Sigmoid colon (tissue), 7 donors: Measurements from ENCODE around the gene CATSPERD. TPM values are rescaled to one million over a fixed set of nuclear protein-coding genes. Genes with fewer than 3 reads are reported as not detected.

Source experiments
- DNase-seq: peaks from one replicate; pipeline ENCODE4 v3.0.0-alpha.2; 2019
- H3K27ac ChIP-seq, 4 donors: fragments of 200-600 bp; sonication (generic); one replicate each; pipeline ENCODE4 v1.5.1; 2016 to 2019; ENCODE audit warnings: mild to moderate bottlenecking in 1 of 4
- H3K27me3 ChIP-seq, 3 donors: fragments of 200-600 bp; sonication (generic); one replicate each; pipeline ENCODE4 v1.5.1; 2019; ENCODE audit warnings: mild to moderate bottlenecking in 1 of 3
- H3K36me3 ChIP-seq, 4 donors: fragments of 200-600 bp; sonication (generic); one replicate each; pipeline ENCODE4 v1.5.1; 2016 to 2019
- H3K4me1 ChIP-seq, 4 donors: fragments of 200-600 bp; sonication (generic); one replicate each; pipeline ENCODE4 v1.5.1; 2017 to 2019
- H3K4me3 ChIP-seq, 4 donors: fragments of 200-600 bp; sonication (generic); one replicate each; pipeline ENCODE4 v1.5.1; 2017 to 2019; ENCODE audit warnings: mild to moderate bottlenecking in 2 of 4, moderate library complexity in 1 of 4
- H3K9me3 ChIP-seq, 4 donors: fragments of 200-600 bp in 3 of 4; sonication (generic) in 3 of 4; one replicate each; pipeline versions ENCODE4 v1.5.1 to v1.6.1; 2013 to 2019
- EP300 ChIP-seq, 4 donors: sonication (generic); formaldehyde crosslinking; IDR thresholded peaks; one replicate each; pipeline ENCODE4 v1.6.1; 2017; ENCODE audit warnings: antibody characterized with exemption in 4 of 4
- POLR2A ChIP-seq, 2 donors: fragments of 450-650 bp; IDR thresholded peaks; one replicate each; pipeline ENCODE4 v1.6.1; 2016; ENCODE audit warnings: antibody characterized with exemption in 2 of 2, mild to moderate bottlenecking in 2 of 2, moderate library complexity in 2 of 2
- POLR2AphosphoS5 ChIP-seq, 4 donors: sonication (generic); formaldehyde crosslinking; IDR thresholded peaks; one replicate each; pipeline ENCODE4 v1.6.1; 2017; ENCODE audit warnings: antibody characterized with exemption in 4 of 4
- WGBS, 2 donors: extraction: QIAGEN DNeasy Blood & Tissue Kit; methylation state at CpG; one replicate each; pipeline ENCODE4 v1.1.7; 2013; 5-methylcytosine and 5-hydroxymethylcytosine counted together
- intact Hi-C: fragments of 100-400 bp; cut with DNase I; formaldehyde crosslinking; loops from one replicate; pipeline ENCODE4 v1.15.1; 2023
- polyA plus RNA-seq, 3 donors: library from polyadenylated mRNA; stranded (reverse); fragments of 200-250 nt; gene quantifications; one replicate each; pipeline ENCODE4 v1.2.3, GENCODE V29; 2013
- total RNA-seq, 4 donors: library from RNA; depleted of rRNA; stranded (reverse); fragments of >200 nt; gene quantifications; one replicate each; pipeline ENCODE4 v1.1.0, GENCODE V29; 2016
- TF ChIP-seq, protein P1 (sequence below), 4 experiments: fragments of 450-650 bp in 3 of 4; fragments of 200-600 bp in 1 of 4; IDR thresholded peaks; one replicate each; pipeline ENCODE4 v1.5.1; 2016 to 2019; ENCODE audit warnings: antibody characterized with exemption in 4 of 4, mild to moderate bottlenecking in 3 of 4, moderate library complexity in 2 of 4
- donor health status: healthy with polysubstance abuse.
- donor health status: Bipolar disorder and iron deficiency.
- donor health status: healthy.

The CATSPERD gene
- total and polyA plus RNA-seq, 7 donors = not detected

DNA sequence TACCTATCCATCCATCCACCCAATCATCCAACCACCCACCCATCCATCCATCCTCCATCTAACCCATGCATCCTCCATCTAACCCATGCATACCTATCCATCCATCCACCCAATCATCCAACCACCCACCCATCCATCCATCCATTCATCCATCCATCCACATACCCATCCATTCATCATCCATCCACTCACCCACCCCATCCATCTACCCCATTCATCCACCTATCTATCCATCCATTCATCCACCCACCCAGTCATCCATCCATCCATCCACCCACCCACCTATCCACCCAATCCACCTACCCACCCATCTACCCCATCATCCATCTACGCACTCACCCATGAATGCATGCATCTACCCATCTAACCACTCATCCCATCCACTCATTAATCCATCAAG lies 46.7 kb upstream of the CATSPERD start:
- no peak overlapping the region for H3K27ac ChIP-seq
- H3K27me3 ChIP-seq = no peaks in the 10 kb centered on the region
- DNase-seq = no peak
- peaks cover 0 to under 1% (median under 1%) of the 10 kb centered on the region in 4 donors for H3K4me1 ChIP-seq
- H3K9me3 ChIP-seq = no peaks in the 10 kb centered on the region
- intact Hi-C loops = no loop called here
- WGBS, 2 donors = 95 to 98% methylated on average over 1 of the region's 1 CpG
- H3K36me3 ChIP-seq = peaks cover 9 to 30% (median 12%) of the 10 kb centered on the region in 4 donors
- no peak for TF ChIP-seq EP300 (IDR thresholded peaks at IDR 0.05)
- no peak overlapping the region for H3K4me3 ChIP-seq

DNA sequence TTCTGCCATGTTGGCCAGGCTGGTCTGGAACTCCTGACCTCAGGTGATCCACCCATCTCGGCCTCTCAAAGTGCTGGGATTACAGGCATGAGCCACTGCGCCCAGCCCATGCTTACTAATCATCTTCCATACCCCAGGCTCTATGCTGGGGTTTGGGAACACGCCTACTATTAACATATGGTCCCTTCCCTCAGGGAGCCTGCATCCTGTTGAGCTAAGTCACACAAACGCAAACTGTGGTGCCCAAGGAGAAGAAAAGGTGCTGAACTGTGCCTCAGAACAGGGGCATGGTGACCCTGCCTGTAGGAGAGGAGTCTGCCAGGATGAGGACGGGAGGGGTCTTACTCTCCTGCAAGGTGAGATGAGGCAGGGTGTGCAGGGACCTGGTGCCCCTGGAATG lies 45.7 kb upstream of the CATSPERD start:
- H3K4me3 ChIP-seq = no peak overlapping the region
- no peak for DNase-seq
- H3K27ac ChIP-seq = no peak overlapping the region
- no peaks in the 10 kb centered on the region for H3K9me3 ChIP-seq
- no peaks in the 10 kb centered on the region for H3K27me3 ChIP-seq
- H3K36me3 ChIP-seq = peaks cover under 1 to 20% (median 4%) of the 10 kb centered on the region in 4 donors
- 90 to 91% methylated on average over 5 of the region's 5 CpGs for WGBS, 2 donors
- TF ChIP-seq, protein P1, sequence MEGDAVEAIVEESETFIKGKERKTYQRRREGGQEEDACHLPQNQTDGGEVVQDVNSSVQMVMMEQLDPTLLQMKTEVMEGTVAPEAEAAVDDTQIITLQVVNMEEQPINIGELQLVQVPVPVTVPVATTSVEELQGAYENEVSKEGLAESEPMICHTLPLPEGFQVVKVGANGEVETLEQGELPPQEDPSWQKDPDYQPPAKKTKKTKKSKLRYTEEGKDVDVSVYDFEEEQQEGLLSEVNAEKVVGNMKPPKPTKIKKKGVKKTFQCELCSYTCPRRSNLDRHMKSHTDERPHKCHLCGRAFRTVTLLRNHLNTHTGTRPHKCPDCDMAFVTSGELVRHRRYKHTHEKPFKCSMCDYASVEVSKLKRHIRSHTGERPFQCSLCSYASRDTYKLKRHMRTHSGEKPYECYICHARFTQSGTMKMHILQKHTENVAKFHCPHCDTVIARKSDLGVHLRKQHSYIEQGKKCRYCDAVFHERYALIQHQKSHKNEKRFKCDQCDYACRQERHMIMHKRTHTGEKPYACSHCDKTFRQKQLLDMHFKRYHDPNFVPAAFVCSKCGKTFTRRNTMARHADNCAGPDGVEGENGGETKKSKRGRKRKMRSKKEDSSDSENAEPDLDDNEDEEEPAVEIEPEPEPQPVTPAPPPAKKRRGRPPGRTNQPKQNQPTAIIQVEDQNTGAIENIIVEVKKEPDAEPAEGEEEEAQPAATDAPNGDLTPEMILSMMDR (IDR thresholded peaks at IDR 0.05) = no peak
- no peak for TF ChIP-seq POLR2AphosphoS5 (IDR thresholded peaks at IDR 0.05)
- TF ChIP-seq EP300 (IDR thresholded peaks at IDR 0.05) = no peak
- TF ChIP-seq POLR2A (IDR thresholded peaks at IDR 0.05) = no peak
- H3K4me1 ChIP-seq = peaks cover 0 to 10% (median 9%) of the 10 kb centered on the region in 4 donors
- intact Hi-C loops = no loop called here

DNA sequence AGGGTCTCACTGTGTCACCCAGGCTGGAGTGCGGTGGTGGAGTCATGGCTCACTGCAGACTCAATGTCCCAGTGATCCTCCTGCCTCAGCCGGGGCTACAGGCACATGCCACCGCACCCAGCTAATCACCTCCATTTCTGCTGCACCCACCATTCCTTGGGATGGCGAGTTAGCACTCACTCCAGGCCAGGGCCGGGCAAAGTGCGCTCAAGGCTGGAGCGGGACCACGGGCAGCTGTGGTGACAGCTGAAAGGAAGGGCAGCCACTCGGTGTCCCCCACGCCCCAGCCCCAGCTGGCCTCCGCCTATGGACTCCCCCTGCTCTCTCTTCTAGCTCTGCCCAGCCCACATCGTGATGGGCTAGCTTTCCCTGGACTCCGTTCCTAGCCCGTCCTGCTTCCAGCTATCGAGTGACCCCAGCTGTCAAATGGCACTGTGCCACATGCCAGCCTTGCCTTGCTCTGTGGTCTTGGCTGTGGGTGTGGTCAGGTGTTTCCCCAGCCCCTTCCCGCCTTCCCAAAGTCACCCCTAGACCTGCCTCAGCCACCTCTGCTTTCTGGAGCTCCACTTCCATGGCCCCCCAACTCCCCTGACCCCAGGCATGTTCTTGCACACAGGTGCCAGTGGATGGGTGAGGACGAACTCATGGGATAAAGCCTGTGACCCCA lies 44.2 kb upstream of the CATSPERD start:
- DNase-seq = no peak
- H3K27me3 ChIP-seq = no peaks in the 10 kb centered on the region
- H3K4me3 ChIP-seq = no peak overlapping the region
- no peak overlapping the region for H3K27ac ChIP-seq
- 27 to 79% methylated on average over 17 of the region's 17 CpGs for WGBS, 2 donors
- H3K4me1 ChIP-seq = peaks cover 0 to 16% (median 13%) of the 10 kb centered on the region in 4 donors
- no peaks in the 10 kb centered on the region for H3K9me3 ChIP-seq
- TF ChIP-seq EP300 (IDR thresholded peaks at IDR 0.05) = no peak
- no peak for TF ChIP-seq POLR2A (IDR thresholded peaks at IDR 0.05)
- TF ChIP-seq, protein P1 (IDR thresholded peaks at IDR 0.05) = no peak
- no peak for TF ChIP-seq POLR2AphosphoS5 (IDR thresholded peaks at IDR 0.05)
- H3K36me3 ChIP-seq = peaks cover 0 to 14% (median 3%) of the 10 kb centered on the region in 4 donors
- intact Hi-C loops = no loop called here

DNA sequence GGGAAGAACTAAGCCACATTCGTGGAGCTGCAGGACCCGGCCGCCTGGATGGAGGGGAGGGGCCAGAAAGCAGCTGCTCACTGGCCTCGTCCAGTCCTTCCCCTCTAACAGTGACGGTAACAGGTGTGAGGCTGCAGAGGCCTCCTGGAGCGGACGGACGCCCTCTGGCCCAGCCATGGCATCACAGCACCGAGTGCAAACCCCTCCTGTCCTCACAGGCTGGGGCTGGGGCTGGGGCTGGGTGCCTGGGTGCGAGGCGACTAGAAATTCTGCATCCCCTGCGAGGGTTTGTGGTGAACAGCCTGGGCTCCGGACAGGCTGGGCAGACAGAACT lies 43.7 kb upstream of the CATSPERD start:
- WGBS, 2 donors = 38 to 70% methylated on average over 13 of the region's 13 CpGs

DNA sequence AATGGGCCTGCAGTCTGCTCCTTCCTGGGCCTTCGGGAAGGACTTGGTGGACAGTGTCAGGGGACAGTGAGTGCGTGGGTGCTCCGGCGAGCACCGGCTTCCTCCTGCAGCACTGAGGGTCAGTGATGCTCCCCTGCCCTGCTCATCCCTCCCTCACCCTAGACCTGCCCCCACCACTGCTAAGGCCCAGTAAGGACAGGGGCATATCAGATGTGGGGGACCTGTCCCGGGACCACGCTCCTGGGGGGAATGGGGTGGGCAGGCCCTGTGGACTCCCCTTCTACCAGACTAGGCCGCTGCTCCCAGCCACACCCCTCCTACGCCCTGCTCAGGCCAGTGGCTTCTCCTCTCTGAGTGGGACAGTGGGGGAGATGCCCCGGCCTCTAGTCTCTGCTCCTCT lies 43.3 kb upstream of the CATSPERD start:
- 85 to 92% methylated on average over 10 of the region's 10 CpGs for WGBS, 2 donors
- Histone ChIP-seq H3K27ac (no peak overlapping the region), H3K36me3 (peaks cover 0 to 10% (median 3%) of the 10 kb centered on the region in 4 donors), H3K4me3 (no peak overlapping the region), H3K9me3 (no peaks in the 10 kb centered on the region), H3K4me1 (peaks cover 0 to 18% (median 16%) of the 10 kb centered on the region in 4 donors), H3K27me3 (no peaks in the 10 kb centered on the region)
- DNase-seq = no peak
- intact Hi-C loops = no loop called here
- TF ChIP-seq POLR2A (IDR thresholded peaks at IDR 0.05) (no peak), POLR2AphosphoS5 (IDR thresholded peaks at IDR 0.05) (no peak), EP300 (IDR thresholded peaks at IDR 0.05) (no peak)
- TF ChIP-seq, protein P1 (IDR thresholded peaks at IDR 0.05) = no peak

More for the DNA sequence above, 43.7 kb upstream of the CATSPERD start:
- Histone ChIP-seq H3K4me3 (no peak overlapping the region), H3K27me3 (no peaks in the 10 kb centered on the region), H3K4me1 (peaks cover 0 to 18% (median 16%) of the 10 kb centered on the region in 4 donors), H3K9me3 (no peaks in the 10 kb centered on the region), H3K27ac (no peak overlapping the region), H3K36me3 (peaks cover 0 to 14% (median 3%) of the 10 kb centered on the region in 4 donors)
- TF ChIP-seq POLR2A (IDR thresholded peaks at IDR 0.05) = no peak
- no peak for TF ChIP-seq EP300 (IDR thresholded peaks at IDR 0.05)
- TF ChIP-seq POLR2AphosphoS5 (IDR thresholded peaks at IDR 0.05) = no peak
- TF ChIP-seq, protein P1 (IDR thresholded peaks at IDR 0.05) = no peak
- intact Hi-C loops = no loop called here
- no peak for DNase-seq
